ENCODE data around the gene FAU.

Gene FAU

GRCh38 chr11:65121865-65122696, at the start of gene FAU, which contains the start of gene MRPL49:
TSS of gene FAU (minus strand) at chr11:65122134. CDS start at chr11:65121813, 321 bp downstream.
TSS of gene MRPL49 (plus strand) at chr11:65122321. CDS start at chr11:65122347, 26 bp downstream.
- TF ChIP-seq CTCF (IDR thresholded peaks at IDR 0.05; ENCODE audit: low read length, missing control alignments), result no peak
- peak within 1 kb of the TSS; percentile 84 for H3K4me3 ChIP-seq (replicated peaks; ENCODE audit: low read depth, low read length)
- DNase-seq (ENCODE audit: low read depth), result peak; percentile 98

- TF ChIP-seq CTCF (IDR thresholded peaks at IDR 0.05; ENCODE audit: low read length, missing control alignments), result no peak
- no peak within 1 kb of the TSS for H3K4me3 ChIP-seq (replicated peaks; ENCODE audit: low read depth, low read length)
- no peak for DNase-seq (ENCODE audit: low read depth)
Measured at GRCh38 chr11:65170058-65170534, 48.2 kb upstream of the FAU start, which contains the start of gene SPDYC. TSS of gene SPDYC (plus strand) at chr11:65170233. CDS start at chr11:65171358, 1,125 bp downstream.

- no peak overlapping the region for H3K4me3 ChIP-seq (replicated peaks; ENCODE audit: low read depth, low read length)
- DNase-seq (ENCODE audit: low read depth), result peak; percentile 72
- no peak for TF ChIP-seq CTCF (IDR thresholded peaks at IDR 0.05; ENCODE audit: low read length, missing control alignments)
Measured at GRCh38 chr11:65169164-65169641, 47.3 kb upstream of the FAU start.

- no peak for TF ChIP-seq CTCF (IDR thresholded peaks at IDR 0.05; ENCODE audit: low read length, missing control alignments)
Measured at GRCh38 chr11:65167656-65168055, 45.7 kb upstream of the FAU start.

GRCh38 chr11:65166893-65167292, 45.0 kb upstream of the FAU start:
- no peak for TF ChIP-seq CTCF (IDR thresholded peaks at IDR 0.05; ENCODE audit: low read length, missing control alignments)
- H3K4me3 ChIP-seq (replicated peaks; ENCODE audit: low read depth, low read length), result no peak overlapping the region
- no peak for DNase-seq (ENCODE audit: low read depth)

More at GRCh38 chr11:65167656-65168055, 45.7 kb upstream of the FAU start:
- DNase-seq (ENCODE audit: low read depth), result no peak
- no peak overlapping the region for H3K4me3 ChIP-seq (replicated peaks; ENCODE audit: low read depth, low read length)

- H3K4me3 ChIP-seq (replicated peaks; ENCODE audit: low read depth, low read length), result no peak overlapping the region
- no peak for DNase-seq (ENCODE audit: low read depth)
- TF ChIP-seq CTCF (IDR thresholded peaks at IDR 0.05; ENCODE audit: low read length, missing control alignments), result no peak
Measured at GRCh38 chr11:65165410-65166317, 43.7 kb upstream of the FAU start.

Data from fibroblast of pulmonary artery (primary cell).